Midbrain (tissue), 1 donor: ENCODE results near the gene TRIP6.
"Not testable (repeated sequence)": the region's sequence is repeated elsewhere in the genome, so short reads cannot be mapped to it uniquely, and the experiment has no call there.

ENCODE experiments used
- DNase-seq: peaks from one replicate; lab custom pipeline; 2025; lab: John Stamatoyannopoulos, UW

TRIP6 gene

DNA sequence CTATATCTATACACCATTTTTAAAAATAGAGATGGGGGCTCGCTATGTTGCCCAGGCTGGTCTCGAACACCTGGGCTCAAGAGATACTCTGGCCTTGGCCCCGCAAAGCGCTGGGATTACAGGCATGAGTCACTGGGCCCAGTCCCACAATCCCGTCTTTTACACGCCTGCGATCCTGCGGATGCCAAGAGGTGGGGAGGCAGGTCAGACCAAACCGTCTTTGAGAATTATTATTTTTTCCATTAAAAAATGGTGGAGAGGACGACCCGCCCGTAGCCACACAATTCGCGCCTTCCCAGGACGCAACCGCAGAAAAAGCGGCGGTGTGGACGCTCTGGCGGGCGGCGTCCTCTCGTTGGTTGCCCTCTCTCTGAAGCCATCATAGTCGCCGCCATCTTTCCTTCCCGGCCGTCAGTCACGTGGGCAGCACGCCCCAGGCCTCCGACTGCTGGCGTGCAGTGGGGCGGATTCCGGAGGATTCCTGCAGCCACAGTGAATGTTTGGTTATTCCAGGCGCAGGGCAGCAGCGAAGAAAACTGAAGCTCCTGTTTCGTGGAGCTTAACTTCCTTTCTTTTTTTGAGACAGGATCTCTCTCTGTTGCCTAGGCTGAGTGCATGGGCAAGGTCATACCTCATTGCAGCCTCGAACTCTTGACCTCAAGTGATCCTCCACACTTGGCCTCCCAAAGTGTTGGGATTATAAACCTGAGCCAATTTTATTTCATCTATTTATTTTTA, 29.9 kb upstream of the TRIP6 start:
- DNase-seq: peak; percentile 91

DNA sequence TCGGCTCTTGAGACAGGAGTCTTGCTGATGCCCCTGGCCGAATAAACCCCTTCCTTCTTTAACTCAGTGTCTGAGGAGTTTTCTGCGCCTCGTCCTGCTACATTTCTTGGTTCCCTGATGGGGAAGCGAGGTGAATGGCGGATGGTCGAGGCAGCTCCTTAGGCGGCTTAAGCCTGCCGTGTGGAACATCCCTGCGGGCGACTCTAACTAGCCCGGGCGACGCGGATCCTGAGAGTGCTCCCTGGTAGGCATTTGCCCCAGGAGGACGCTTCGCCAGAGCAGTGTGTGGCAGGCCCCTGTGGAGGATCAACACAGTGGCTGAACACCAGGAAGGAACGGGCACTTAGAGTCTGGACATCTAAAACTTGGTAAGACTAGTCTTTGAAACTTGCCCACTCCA, 27.8 kb upstream of the TRIP6 start:
- no peak for DNase-seq

DNA sequence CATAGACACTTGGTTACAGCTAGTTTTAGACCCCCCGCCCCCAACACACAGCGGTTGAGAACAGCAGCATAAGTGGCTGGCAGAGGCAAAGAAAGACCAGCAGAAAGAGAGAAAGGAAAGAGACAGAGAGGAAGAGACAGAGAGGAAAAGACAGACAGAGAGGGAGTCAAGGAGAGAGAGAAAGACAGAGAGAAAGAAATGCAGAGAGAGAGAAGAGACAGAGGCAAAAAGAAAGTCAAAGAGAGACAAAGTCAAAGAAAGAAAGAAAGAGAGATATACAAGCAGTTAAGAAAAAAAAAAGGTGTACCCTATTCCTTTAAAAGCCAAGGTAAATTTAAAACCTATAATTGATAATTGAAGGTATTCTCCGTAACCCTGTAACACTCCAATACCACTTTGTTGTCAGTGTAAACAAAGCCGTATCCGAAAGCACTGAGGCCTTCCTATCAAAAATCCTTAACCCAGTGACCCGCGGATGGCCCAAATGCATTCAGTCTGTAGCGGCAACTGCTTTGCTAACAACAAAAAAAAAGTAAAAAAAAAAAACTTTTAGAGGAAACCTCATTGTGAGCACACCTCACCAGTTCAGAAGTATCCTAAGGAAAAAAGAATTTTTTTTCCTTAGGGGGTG, 26.6 kb upstream of the TRIP6 start:
- no peak for DNase-seq

DNA sequence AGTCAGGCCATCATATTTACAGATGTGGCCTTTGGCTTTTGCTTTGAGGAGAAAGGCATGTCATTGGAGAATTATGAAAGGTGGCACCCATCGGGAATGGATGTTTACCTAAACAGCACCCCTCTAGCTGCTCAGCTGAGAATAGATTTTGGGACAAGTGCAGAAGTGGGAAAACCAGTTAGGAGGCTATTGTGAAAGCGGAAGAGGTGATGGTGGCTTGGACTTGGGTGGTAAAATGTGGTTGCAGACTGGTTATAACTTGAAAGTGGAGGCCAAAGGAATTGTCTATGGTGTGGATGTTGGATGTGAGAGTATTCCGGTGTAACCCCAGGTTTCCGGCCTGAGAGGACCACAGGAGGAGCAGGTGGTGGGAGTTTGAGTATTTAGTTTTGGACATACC, 19.8 kb upstream of the TRIP6 start:
- DNase-seq: no peak

DNA sequence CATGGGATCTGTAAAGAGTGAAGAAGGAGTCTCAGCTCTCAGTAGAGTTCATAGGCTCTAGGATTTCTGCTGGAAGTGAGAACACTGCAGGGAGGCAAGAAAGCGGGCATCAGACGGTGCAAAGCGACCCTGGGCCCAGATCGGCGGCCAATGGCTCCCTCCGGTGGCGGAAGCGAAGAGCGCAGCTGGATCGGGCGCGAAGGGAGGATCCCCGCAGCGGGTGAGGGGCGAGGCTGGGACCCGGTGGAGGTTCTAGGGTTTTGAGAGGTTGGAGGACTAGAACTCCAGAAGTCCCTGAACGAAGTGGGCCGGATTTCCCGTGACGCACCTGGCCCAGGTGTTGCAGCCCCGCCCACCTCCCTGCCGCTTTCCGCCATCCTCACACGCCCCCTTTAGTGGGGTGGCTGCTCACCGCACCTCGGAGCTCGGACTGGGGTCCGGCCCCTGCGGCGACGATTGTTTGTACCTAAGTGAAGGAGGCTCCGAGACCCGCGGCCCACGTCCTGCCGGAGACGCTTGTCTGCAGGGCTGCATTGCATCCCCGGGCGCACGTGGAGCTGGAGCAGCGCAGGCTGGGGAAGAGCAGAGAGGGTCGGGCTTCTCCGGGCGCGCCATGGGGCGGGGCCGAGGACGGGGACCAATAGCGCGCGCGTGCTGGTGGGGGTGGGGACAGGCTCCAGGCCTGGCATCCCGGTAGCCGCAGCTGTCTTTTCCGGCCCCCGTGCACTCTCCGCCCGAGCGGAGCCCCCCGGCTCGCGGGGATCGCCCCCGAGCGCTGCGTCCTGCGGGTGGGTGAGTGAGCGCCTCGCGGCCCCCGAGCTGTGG, 14.9 kb upstream of the TRIP6 start, which contains the start of gene SLC12A9:
SLC12A9 (plus strand) TSS at position 666 of the 825 bp plus-strand sequence. CDS start 1,485 bp downstream, outside the sequence.
- DNase-seq: peak; percentile 87

DNA sequence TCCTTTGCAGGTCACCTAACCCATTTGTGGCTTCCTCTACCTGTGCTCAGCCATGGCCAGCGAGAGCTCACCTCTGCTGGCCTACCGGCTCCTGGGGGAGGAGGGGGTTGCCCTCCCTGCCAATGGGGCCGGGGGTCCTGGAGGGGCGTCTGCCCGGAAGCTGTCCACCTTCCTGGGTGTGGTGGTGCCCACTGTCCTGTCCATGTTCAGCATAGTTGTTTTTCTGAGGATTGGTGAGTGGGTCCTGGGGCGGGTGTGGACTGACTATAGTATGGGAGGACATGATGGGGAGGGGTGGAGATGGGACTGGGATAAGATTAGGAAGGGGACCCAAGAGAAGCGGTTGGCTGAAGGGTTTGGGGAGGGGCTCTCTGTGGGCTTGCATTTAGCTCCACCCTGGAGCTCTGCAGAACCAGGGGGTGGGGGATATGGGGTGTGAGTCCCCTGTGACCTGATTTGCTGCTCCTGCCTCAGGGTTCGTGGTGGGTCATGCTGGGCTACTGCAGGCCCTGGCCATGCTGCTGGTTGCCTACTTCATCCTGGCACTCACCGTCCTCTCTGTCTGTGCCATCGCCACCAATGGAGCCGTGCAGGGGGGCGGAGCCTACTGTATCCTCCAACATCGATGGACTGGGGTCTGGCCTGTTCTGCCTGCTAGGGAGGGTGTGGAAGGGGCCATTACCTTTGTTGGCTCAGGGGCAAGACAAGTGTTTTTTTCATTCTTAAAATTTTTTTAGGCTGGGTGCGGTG, 12.9 kb upstream of the TRIP6 start:
- no peak for DNase-seq

DNA sequence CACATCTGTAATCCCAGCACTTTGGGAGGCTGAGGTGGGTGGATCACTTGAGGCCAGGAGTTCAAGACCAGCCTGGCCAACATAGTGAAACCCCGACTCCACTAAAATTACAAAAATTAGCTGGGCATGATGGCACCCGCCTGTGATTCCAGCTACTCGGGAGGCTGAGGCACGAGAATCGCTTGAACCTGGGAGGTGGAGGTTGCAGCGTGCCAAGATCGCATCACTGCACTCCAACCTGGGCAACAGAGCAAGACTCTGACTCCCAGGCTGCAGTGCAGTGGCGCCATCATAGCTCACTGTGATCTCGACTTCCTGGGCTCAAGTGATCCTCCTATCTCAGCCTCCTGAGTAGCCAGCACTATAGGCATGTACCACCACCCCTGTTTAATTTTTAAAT, 12.3 kb upstream of the TRIP6 start:
- DNase-seq: not testable (repeated sequence)

DNA sequence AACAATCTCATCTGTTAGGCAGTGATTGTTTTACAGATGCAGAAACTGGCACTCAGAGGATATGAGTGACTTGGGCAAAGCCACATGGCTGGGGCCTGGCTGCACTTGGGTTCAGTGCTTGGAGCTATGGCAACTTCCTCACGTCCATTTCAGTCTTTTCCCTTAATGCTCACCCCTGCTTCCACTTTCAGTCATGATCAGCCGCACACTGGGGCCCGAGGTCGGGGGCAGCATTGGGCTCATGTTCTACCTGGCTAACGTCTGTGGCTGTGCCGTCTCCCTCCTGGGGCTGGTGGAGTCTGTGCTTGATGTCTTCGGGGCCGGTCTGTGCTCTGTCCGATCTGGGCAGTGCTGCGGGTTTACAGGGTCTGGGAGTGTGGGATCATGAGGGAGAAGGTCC, 11.7 kb upstream of the TRIP6 start:
- DNase-seq: no peak

DNA sequence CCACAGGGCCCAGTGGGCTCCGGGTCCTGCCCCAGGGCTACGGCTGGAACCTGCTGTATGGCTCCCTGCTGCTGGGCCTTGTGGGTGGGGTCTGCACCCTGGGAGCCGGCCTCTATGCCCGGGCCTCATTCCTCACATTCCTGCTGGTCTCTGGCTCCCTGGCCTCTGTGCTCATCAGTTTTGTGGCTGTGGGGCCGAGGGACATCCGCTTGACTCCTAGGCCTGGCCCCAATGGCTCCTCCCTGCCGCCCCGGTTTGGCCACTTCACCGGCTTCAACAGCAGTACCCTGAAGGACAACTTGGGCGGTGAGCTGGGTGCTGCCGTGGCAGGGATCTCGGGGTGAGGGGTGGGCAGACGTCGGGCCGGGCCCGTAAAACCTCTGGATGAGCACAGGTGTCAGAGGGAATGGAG, 10.3 kb upstream of the TRIP6 start:
- no peak for DNase-seq

DNA sequence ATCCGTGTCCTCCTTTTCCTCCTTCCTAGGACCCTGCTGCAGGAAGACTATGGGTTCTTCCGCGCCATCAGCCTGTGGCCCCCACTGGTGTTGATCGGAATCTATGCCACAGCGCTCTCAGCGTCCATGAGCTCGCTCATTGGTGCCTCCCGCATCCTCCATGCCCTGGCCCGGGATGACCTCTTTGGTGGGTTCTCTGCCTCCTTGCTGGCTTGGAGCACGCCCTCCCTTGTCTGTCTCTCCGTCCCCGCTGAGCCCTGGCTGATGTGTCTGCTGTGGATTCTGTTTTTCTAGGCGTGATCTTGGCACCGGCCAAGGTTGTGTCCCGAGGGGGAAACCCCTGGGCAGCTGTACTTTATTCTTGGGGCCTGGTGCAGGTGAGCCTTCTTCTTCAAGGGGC, 7.3 kb upstream of the TRIP6 start:
- no peak for DNase-seq

DNA sequence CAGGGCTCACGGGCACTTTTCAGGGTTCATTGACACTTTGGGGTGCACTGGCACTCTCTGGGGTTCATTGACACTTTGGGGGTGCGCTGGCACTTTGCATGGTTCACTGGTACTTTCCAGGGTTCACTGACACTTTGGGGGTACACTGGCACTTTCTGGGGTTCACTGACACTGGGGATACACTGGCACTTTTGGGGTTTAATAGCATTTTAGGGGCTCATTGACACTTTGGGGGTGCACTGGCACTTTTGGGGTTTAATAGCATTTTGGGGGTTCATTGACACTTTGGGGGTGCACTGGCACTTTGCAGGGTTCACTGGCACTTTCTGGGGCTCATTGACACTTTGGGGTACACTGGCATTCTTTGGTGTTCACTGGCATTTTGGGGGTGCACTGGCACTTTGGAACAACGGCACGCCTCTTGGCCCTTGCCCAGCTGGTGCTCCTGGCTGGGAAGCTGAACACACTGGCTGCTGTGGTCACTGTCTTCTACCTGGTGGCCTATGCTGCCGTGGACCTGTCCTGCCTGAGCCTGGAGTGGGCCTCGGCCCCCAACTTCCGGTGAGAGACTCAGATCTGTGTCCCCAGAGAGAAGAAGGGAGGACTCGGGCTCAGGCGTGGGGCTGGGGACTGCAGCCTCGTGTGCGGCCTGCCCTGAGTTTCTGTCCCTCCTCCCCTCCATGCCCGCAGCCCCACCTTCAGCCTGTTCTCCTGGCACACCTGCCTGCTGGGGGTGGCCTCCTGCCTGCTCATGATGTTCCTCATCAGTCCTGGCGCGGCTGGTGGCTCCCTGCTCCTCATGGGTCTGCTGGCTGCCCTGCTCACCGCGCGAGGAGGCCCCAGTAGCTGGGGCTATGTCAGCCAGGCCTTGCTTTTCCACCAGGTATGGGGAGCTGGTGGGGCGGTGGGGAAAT, 6.2 kb upstream of the TRIP6 start:
- DNase-seq: no peak

DNA sequence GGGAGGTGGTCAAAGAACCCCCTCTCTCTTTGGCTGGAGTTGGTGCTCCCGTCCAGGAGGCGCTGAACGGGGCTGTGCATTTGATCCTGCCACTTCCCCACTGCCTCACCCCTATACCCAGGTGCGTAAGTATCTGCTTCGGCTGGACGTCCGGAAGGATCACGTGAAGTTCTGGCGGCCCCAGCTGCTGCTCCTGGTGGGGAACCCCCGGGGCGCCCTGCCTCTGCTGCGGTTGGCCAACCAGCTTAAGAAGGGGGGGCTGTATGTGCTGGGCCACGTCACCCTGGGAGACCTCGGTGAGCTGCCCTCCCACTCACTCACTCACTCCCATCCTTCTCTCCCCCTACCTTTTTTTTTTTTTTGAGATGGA, 5.6 kb upstream of the TRIP6 start:
- DNase-seq: no peak

DNA sequence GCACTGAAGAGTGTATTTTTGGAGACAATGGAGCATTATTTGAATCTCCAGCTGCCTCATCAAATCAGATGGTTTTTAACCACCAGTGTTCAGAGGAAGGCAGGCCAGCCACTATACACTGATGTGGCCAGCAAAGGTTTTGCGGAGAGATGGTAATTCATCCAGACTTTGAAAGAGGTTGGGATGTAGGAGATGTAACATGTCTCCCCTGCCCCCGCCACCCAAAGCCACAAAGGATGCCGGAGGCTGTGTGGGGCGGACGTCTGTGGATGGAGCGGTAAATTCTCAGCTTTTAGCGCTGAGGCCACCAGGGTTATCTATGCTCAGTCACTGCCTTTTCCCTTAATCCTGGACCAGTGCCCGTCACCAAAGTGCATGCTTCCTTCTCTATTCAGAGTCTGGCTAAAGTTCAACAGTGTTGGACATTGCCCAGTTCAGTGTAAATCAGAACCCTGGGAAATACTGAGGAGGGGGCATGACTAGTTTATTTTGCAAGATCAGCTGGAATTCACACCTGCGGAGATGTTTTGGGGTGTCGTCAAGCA, 3.7 kb upstream of the TRIP6 start:
- peak; percentile 34 for DNase-seq

DNA sequence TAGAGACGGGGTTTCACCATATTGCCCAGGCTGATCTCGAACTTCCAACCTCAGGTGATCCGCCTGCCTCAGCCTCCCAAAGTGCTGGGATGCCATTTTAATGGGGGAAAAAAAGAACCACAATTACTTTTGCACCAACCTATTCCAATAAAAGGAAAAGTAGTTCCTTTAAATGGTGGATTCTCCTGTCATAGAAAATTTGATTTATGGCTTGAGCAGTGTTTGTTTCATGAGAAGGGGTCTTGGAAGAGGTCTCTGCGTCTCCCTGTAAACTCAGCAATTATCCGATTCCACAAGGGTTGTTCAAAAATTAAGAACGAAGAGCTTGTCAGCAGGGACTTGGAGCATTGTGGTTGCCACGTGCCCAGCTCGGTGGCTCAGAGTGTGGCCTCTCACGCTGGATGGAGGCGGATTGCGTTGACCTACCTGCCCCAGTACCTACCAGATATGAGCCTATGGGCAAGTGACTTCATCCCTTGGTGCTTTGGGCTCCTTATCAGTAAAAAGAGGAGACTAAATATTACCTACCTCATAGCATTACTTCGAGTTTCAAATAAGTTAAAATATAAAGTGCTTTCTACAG, 2.8 kb upstream of the TRIP6 start:
- DNase-seq: no peak

DNA sequence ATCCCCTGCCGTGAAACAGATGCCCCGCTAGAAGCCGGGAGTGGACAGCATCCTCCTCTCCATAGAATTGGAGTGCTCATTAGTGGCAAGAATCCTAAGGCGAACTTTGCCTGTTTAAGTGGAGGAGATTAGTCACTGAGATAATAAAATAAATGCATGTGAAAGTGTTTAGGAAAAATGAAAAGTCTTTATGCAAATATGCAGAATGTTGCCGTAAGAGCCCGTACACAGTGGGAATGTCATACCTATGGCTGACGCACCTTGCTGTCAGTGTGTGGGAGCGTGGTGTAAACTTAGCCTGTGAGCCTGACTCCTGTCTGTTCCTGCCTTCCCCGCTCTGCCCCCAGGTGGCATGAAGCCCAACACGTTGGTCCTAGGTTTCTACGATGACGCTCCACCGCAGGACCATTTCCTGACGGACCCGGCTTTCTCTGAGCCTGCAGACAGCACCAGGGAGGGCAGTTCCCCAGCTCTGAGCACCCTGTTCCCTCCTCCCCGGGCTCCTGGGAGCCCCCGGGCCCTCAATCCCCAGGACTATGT, 1.7 kb upstream of the TRIP6 start:
- no peak for DNase-seq

DNA sequence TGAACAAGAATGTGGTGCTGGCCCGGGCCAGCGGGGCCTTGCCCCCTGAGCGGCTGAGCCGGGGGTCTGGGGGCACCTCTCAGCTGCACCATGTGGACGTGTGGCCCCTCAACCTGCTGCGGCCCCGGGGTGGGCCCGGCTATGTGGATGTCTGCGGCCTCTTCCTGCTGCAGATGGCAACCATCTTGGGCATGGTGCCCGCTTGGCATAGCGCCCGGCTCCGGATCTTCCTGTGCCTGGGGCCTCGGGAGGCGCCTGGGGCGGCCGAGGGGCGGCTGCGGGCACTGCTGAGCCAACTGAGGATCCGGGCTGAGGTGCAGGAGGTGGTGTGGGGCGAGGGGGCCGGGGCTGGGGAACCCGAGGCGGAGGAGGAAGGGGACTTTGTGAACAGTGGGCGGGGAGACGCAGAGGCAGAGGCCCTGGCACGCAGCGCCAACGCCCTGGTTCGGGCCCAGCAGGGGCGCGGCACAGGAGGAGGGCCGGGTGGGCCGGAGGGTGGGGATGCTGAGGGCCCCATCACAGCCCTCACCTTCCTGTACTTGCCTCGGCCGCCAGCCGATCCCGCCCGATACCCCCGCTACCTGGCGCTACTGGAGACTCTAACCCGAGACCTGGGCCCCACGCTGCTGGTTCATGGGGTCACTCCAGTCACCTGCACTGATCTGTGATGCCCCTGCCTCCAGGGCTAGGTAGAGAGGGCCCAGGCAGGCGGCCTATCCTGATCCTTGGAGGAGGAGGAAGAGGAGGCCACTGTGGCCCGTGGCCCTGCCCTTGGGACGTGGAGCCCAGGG, 1.1 kb upstream of the TRIP6 start:
- peak; percentile 79 for DNase-seq

DNA sequence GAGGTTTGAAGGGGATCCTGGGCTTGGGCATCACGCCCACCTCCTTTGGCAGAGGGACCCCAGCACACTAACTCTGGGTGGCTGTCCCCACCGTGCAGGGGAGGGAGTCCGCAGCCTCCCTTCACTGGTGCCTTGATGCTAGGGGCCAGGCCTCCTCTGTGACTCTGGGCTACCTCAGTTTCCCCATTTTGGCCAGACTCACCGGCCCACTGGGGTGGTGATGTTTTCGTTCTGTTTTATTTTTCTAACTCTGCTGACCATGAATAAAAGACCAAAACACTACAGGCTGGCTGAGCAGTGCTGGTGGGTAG, 503 bp upstream of the TRIP6 start:
- no peak for DNase-seq

DNA sequence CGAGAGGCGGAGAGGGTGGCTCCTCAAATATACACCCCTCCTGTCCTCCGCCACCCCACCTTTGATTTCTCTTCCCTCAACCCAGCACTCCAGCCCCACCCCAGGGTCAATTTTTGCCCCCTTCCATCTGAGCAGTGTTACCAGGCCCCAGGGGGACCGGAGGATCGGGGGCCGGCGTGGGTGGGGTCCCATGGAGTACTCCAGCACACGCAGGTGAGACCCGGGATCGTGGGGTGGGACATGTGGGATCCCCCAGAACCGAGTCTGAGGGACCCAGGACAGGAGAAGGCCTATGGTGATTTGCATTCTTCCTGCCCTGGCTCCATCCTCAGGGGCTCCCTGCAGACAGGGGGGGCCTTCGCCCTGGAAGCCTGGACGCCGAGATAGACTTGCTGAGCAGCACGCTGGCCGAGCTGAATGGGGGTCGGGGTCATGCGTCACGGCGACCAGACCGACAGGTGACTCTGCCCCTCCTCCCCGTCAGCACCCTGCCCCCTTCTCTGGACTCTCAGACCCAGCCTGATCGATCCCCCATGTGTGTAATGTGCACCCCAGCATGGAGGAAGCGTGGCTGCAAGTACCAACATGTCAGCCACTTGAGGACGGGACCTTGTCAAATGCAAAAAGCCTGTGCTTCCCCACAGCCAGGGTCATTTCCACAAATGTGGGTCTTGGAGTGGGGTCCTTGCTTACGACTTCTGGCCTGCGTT, 744 bp downstream of the TRIP6 start:
- DNase-seq: no peak
